NCI-H460 (cell line): Measurements from ENCODE around the gene ADAMTSL1. TPM values are rescaled to one million over a fixed set of nuclear protein-coding genes. Genes with fewer than 3 reads are reported as not detected.

ENCODE experiments used
- DNase-seq: peaks from one replicate; pipeline ENCODE4 v3.0.0-alpha.2; 2016; ENCODE audit warnings: low read depth; ENCODE audit errors: extremely low read depth
- total RNA-seq: library from RNA; depleted of rRNA; stranded (reverse); fragments of >200 nt; shearing (Covaris generic); gene quantifications from 2 replicates; pipeline ENCODE4 v1.2.3, GENCODE V29; 2014

Gene ADAMTSL1
- total RNA-seq, 1 experiment from 2014 or later, result 0.40 TPM

- DNase-seq, result no peak
These were observed 71.8 kb downstream of the ADAMTSL1 start for GRCh38 chr9:18545636-18546360.

DNA sequence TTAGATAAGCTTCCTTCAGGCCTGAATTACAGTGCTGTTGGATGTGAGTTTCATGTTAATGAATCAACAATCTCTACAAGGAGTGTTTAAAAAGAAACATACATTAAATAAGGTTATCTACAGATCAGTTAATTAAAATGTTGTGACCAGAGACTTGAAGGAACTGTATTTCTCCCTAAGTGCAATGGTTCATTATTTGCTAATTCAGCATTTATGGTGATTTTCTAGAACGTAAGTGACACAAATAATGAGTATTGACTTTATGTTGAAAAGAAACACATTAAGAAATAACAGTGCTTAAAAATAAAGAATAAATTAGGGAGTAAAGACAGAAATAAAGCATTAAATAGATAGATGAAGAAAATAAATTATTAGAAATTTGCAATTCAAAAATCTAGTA lies 74.5 kb downstream of the ADAMTSL1 start:
- DNase-seq, result no peak

DNA sequence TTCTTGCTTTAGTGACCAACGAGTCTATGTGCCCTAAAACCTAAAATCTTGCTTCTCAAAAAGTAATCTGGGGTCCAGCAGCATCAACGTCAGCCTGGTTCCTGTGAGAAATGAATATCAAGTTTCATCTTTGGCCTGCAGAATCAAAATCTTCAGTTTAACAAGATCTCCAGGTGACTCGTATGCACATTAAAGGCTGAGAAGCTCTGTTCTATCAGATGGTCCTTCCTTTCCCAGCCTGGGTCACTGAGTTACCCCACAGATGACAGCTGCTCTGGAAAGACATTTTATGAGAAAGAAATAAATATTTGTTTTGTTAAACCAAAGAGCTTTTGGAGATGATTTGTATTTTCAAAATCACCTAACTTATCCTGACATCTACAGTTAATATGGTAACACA lies 75.8 kb downstream of the ADAMTSL1 start:
- no peak for DNase-seq

GRCh38 chr9:18550286-18550685 lies 76.3 kb downstream of the ADAMTSL1 start:
- DNase-seq, result no peak

- DNase-seq, result no peak
These were observed 80.3 kb downstream of the ADAMTSL1 start for GRCh38 chr9:18554244-18554643.

DNA sequence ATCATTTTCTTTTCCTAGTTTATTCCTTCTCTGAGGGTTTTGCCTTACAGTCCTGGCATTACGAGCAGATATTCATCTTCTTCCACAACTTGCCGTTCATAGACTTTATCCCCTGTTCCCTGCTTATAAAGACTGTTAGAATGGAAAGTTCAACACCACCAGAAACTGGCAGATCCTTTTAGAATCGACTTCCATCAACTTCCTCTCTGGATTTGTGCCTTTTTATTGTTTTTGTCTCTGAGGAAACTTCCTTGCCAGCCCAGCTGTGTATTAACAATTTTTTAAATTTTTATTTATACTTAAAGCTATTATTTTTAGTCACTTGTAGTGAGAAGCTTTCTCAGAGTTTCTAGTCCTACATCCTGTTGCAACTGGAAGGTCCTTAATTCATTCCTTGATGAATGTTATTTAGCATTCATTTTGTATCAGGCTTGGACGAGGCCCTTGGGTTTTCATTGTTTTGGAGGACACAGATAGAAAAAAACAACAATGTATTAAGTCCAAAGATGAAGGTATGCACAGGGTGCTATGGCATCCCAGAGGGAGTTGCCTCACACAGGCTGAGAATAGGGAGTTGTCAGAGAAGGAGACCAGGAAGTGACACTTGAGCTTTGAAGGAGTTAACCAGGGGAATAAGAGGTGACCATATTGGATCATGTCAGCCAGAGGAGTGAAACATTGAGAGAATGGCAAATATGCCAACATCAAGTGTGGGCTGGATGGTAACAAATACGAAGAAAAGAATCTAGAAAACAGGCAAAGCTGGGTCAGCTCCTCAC lies 81.3 kb downstream of the ADAMTSL1 start:
- DNase-seq, result no peak

GRCh38 chr9:18564018-18564880 lies 90.3 kb downstream of the ADAMTSL1 start:
- DNase-seq, result no peak

DNA sequence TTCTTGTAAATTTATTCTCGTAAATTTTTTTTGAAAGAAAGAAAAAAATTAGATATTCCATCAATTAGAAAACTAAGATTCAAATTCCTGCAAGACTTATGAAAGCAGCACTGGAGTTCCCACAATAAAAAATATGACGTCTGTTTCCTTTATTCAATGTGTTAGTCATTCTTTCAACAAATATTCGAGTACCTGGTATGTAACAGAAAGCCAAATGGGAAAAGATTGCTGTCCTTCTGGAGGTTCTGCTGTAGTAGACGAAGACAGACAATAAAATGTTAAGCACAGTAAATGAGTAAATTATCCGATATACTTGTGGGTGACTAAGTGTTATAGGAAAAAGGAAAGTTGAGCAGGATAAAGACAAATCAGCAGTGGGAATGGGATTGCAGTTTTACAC lies 92.2 kb downstream of the ADAMTSL1 start:
- peak; percentile 7 for DNase-seq

GRCh38 chr9:18568973-18569372 lies 95.0 kb downstream of the ADAMTSL1 start:
- DNase-seq, result no peak

DNA sequence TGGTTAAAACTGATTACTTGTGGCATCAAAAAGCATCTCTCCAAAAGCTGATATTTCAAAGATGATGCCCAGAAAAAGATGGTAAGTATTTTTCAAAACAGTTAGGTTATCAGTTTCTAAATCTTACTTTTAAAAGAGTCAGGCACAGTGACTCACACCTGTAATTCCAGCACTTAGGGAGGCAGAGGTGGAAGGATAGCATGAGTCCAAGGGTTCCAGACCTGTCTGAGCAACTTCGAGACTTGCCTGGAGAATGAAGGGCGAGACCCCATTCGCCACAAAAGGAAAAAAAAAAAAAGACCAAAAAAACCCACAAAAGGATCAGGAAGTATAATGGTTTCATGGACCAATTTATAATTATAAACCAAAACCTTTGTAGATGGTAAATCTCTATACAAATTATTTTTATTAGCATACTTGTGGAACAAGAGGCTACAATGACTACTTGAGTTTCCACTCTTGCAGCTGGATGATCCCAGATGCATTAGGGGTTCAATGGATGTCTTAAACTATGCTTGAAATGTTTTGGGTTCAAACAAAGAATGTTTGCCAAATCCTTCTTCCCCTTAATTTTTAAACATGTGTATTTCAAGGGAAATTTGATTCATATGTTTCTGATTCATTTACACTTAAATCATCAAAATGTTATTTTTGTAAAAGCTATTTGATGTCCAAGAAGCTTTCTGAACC lies 96.1 kb downstream of the ADAMTSL1 start:
- DNase-seq, result no peak

- no peak for DNase-seq
These were observed 99.1 kb downstream of the ADAMTSL1 start for GRCh38 chr9:18573021-18573556.

DNA sequence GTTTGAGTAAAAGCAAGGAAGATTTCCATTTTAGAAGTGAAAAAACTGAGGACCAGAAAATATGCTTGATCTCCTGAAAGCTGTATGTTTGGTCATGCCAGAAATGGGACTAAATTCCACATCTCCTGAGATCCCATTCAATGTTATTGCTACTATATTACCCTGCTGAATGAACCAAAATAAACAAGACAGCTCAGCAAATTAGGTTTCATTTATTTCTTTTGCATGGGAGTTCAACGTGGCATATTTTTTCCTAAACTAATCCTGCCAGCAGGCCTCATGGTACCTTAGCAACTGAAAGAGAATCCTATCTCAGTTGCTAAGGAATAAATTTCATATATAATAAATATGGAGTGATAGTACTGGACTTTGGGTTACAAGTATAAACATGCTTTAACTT lies 101.7 kb downstream of the ADAMTSL1 start:
- DNase-seq, result no peak

GRCh38 chr9:18579536-18579935 lies 105.6 kb downstream of the ADAMTSL1 start:
- no peak for DNase-seq

- DNase-seq, result no peak
These were observed 106.2 kb downstream of the ADAMTSL1 start for GRCh38 chr9:18580151-18580550.

DNA sequence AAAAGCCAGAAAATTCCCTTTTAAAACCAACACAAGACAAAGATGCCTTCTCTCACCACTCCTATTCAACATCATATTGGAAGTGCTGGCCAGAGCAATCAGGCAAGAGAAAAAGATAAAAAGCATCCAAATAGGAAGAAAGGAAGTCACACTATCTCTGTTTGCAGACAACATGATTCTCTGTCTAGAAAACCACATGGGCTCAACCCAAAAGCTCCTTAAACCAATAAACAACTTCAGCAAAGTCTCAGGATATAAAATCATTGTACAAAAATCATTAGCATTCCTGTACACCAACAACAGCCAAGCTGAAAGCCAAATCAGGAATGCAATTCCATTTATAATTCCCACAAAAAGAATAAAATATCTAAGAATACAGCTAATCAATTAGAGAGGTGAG lies 112.0 kb downstream of the ADAMTSL1 start:
- no peak for DNase-seq

DNA sequence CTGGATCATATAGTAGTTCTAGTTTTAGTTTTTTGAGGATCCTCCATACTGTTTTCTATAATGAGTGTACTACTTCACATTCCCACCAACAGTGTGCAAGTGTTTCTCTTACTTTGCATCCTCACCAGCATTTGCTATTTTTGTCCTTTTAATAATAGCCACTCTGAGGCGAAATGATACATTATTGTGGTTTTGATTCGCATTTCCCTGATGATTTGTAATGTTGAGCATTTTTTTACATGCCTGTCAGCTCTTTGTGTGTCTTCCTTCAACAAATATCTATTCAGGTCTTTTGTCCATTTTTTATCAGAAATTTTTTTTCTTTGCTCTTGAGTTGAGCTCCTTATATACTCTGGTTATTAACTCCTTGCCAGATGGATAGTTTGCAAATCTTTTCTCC lies 114.0 kb downstream of the ADAMTSL1 start:
- DNase-seq, result no peak

DNA sequence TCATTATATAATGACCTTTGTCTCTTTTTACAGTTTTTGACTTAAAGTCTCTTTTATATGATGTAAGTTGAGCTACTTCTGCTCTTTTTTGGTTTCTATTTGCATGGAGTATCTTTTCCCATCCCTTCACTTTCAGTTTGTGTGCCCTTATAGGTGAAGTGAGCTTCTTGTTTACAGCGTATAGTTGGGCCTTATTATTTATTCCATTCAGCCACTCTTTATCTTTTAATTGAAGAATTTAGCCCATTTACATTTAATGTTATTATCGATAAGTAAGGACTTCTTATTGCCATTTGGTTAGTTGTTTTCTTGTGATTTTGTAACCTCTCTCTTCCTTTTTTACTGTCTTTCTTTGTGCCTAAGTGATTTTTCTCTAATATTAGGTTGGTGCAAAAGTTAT lies 117.3 kb downstream of the ADAMTSL1 start:
- no peak for DNase-seq

- DNase-seq, result no peak
These were observed 120.9 kb downstream of the ADAMTSL1 start for GRCh38 chr9:18594837-18595236.

DNA sequence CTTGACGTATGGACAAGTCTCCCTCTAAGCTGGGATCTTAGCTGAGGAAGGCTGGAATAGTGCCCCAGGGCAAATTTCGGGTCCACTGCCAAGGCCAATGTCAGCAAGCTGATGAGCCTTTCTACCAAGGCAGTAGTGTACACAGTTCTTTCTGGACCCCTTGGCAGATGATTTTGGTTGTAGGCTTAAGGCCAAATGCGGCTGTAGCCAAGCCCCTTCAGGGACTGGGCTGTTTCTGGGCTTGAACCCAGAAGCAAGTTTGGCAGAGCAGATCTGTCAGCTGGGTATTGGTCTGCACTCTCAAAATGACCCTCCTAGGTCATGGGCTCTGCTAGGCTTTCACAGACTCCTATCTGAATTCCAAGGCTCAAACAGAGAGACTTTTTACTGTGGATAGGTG lies 121.6 kb downstream of the ADAMTSL1 start:
- DNase-seq, result no peak

DNA sequence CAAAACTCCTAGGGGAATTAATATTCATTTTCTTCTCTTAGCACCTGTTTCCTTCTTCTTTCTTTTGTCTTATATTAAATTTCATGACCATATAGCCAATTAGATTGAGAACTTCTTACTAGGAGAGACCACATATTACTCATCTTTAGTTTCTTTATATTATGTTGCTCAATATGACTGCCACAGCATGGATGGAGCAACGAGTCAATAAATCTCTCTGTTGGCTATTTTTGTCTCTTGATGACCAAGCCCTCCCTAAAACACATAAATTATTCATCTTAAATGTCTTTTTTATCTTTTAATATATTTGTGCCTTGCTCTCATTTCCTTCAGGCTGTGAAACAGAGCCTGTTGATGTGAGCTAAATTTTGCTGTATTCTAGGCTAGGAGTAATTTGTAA lies 123.0 kb downstream of the ADAMTSL1 start:
- no peak for DNase-seq
